NCI-H2227 (cell line): ENCODE data around the gene MIEN1.
"Not testable (repeated sequence)": the region's sequence is repeated elsewhere in the genome, so short reads cannot be mapped to it uniquely, and the experiment has no call there.

Experiments
- DNase-seq: peaks from one replicate; lab custom pipeline; 2025; ENCODE audit not compliant: unreplicated experiment; lab: John Stamatoyannopoulos, UW

Gene MIEN1

GRCh38 chr17:39756380-39757079 lies 26.2 kb upstream of the MIEN1 start:
- DNase-seq: no peak

GRCh38 chr17:39755554-39756379 lies 25.4 kb upstream of the MIEN1 start:
- no peak for DNase-seq

- no peak for DNase-seq
Observed at GRCh38 chr17:39754958-39755553, 24.7 kb upstream of the MIEN1 start.

- peak; percentile 88 for DNase-seq
Observed at GRCh38 chr17:39754161-39754957, 24.0 kb upstream of the MIEN1 start.

- peak; percentile 69 for DNase-seq
Observed at GRCh38 chr17:39753514-39754160, 23.3 kb upstream of the MIEN1 start.

GRCh38 chr17:39752241-39752881 lies 22.0 kb upstream of the MIEN1 start:
- no peak for DNase-seq

- DNase-seq: no peak
Observed at GRCh38 chr17:39751637-39752036, 21.3 kb upstream of the MIEN1 start.

GRCh38 chr17:39751016-39751543 lies 20.7 kb upstream of the MIEN1 start:
- DNase-seq: no peak

- DNase-seq: no peak
Observed at GRCh38 chr17:39750131-39751015, 20.0 kb upstream of the MIEN1 start.

- DNase-seq: not testable (repeated sequence)
Observed at GRCh38 chr17:39748444-39749034, 18.2 kb upstream of the MIEN1 start.

GRCh38 chr17:39747745-39748144 lies 17.4 kb upstream of the MIEN1 start:
- no peak for DNase-seq

- no peak for DNase-seq
Observed at GRCh38 chr17:39746145-39746461, 15.8 kb upstream of the MIEN1 start.

- DNase-seq: no peak
Observed at GRCh38 chr17:39745335-39746144, 15.2 kb upstream of the MIEN1 start.

- DNase-seq: no peak
Observed at GRCh38 chr17:39744836-39745215, 14.5 kb upstream of the MIEN1 start.

- no peak for DNase-seq
Observed at GRCh38 chr17:39744075-39744835, 13.9 kb upstream of the MIEN1 start.

GRCh38 chr17:39742856-39743436 lies 12.6 kb upstream of the MIEN1 start:
- DNase-seq: no peak
